B cell (primary cell): ENCODE data around the gene PCDHGC4. TPM values are rescaled to one million over a fixed set of nuclear protein-coding genes. Genes with fewer than 3 reads are reported as not detected.

ENCODE experiments used
- ATAC-seq: fragments of 200-7000 bp; cut with Tn5 transposase; one replicate; pipeline ENCODE4 v1.10.0; 2021; ENCODE audit warnings: low read depth, mild to moderate bottlenecking, moderate number of reproducible peaks, moderate library complexity
- CTCF ChIA-PET: fragments of 350-600 bp; sonication (Branson Sonifier 250); formaldehyde crosslinking; loops from one replicate; lab custom pipeline; 2021; ENCODE audit warnings: antibody characterized with exemption, inconsistent platforms; lab: Charles Lee
- POLR2A ChIA-PET: fragments of 350-600 bp; sonication (Branson Sonifier 250); formaldehyde crosslinking; loops from one replicate; lab custom pipeline; 2021; ENCODE audit warnings: antibody characterized with exemption; lab: Charles Lee
- DNase-seq: peaks from one replicate; pipeline ENCODE4 v3.0.0; 2013
- H2AFZ ChIP-seq: 2 replicates; pipeline ENCODE4 v1.6.1; 2012; ENCODE audit warnings: mild to moderate bottlenecking, low read depth, low read length; ENCODE audit not compliant: insufficient read depth, poor library complexity, severe bottlenecking
- H3K27ac ChIP-seq, 2 donors: 1 replicate in 1 of 2; 2 replicates in 1 of 2; pipeline ENCODE4 v1.5.1; 2012 to 2013; ENCODE audit warnings: low read length in 2 of 2, mild to moderate bottlenecking in 2 of 2, moderate library complexity in 1 of 2
- H3K27me3 ChIP-seq, 4 experiments: fragments of 200-600 bp in 1 of 4; sonication (generic) in 1 of 4; replicated peaks in 1 of 4; 1 replicate in 2 of 4; 2 replicates in 2 of 4; pipeline versions ENCODE4 v1.6.1 to v1.7.0; 2013 to 2016; ENCODE audit warnings: low read length in 3 of 4, mild to moderate bottlenecking in 2 of 4, mixed read lengths in 1 of 4, moderate library complexity in 1 of 4; ENCODE audit not compliant: insufficient read depth in 4 of 4, control insufficient read depth in 3 of 4; ENCODE audit errors: control extremely low read depth in 1 of 4
- H3K36me3 ChIP-seq, 2 experiments: replicated peaks in 1 of 2; 1 replicate in 1 of 2; 2 replicates in 1 of 2; pipeline versions ENCODE4 v1.6.1 to v1.7.1; 2013; ENCODE audit warnings: low read length in 1 of 2; ENCODE audit not compliant: insufficient read depth in 2 of 2, control insufficient read depth in 1 of 2; ENCODE audit errors: control extremely low read depth in 1 of 2, extremely low read depth in 1 of 2
- H3K4me1 ChIP-seq, 2 donors: fragments of 200-600 bp in 1 of 2; sonication (generic) in 1 of 2; 1 replicate in 1 of 2; 2 replicates in 1 of 2; pipeline versions ENCODE4 v1.5.1 to v1.6.1; 2013 to 2017; ENCODE audit warnings: low read length in 2 of 2; ENCODE audit not compliant: control insufficient read depth in 2 of 2, insufficient read depth in 2 of 2
- H3K4me2 ChIP-seq: replicated peaks from 2 replicates; pipeline ENCODE3; 2012; ENCODE audit warnings: mild to moderate bottlenecking, low read depth, low read length; ENCODE audit not compliant: poor library complexity, severe bottlenecking
- H3K4me3 ChIP-seq, 5 experiments: fragments of 200-600 bp in 1 of 5; sonication (generic) in 1 of 5; 1 replicate in 3 of 5; 2 replicates in 2 of 5; pipeline versions ENCODE4 v1.5.1 to v1.7.0; 2011 to 2016; ENCODE audit warnings: low read length in 4 of 5, mild to moderate bottlenecking in 4 of 5, low read depth in 2 of 5, control low read depth in 1 of 5, moderate library complexity in 1 of 5; ENCODE audit not compliant: insufficient read depth in 1 of 5; ENCODE audit errors: control extremely low read depth in 1 of 5, extremely low read depth in 1 of 5
- H3K79me2 ChIP-seq: fragments of 200-600 bp; sonication (generic); one replicate; pipeline ENCODE4 v1.6.0; 2016; ENCODE audit warnings: low read length; ENCODE audit not compliant: control insufficient read depth, insufficient read depth
- H3K9ac ChIP-seq: fragments of 200-600 bp; sonication (generic); 2 replicates; pipeline ENCODE4 v1.6.1; 2017; ENCODE audit warnings: mild to moderate bottlenecking, low read length, moderate library complexity
- H3K9me3 ChIP-seq, 3 donors: one replicate each; pipeline versions ENCODE4 v1.6.1 to v1.7.1; 2013; ENCODE audit warnings: low read length in 2 of 3; ENCODE audit not compliant: control insufficient read depth in 2 of 3, insufficient read depth in 1 of 3; ENCODE audit errors: control extremely low read depth in 1 of 3
- H4K20me1 ChIP-seq: 2 replicates; pipeline ENCODE4 v1.6.0; 2012; ENCODE audit warnings: mild to moderate bottlenecking, low read length; ENCODE audit not compliant: insufficient read depth, control insufficient read depth, poor library complexity, severe bottlenecking
- H3K27ac Mint-ChIP-seq: one replicate; pipeline ENCODE4 v1.8.0; 2021; ENCODE audit warnings: mixed read lengths
- H3K27me3 Mint-ChIP-seq: one replicate; pipeline ENCODE4 v1.8.0; 2021; ENCODE audit warnings: mixed read lengths
- H3K4me1 Mint-ChIP-seq: one replicate; pipeline ENCODE4 v1.8.0; 2021; ENCODE audit warnings: mixed read lengths
- H3K4me3 Mint-ChIP-seq: one replicate; pipeline ENCODE4 v1.8.0; 2021; ENCODE audit warnings: mixed read lengths
- H3K9me3 Mint-ChIP-seq: one replicate; pipeline ENCODE4 v1.8.0; 2022; ENCODE audit warnings: mixed read lengths; ENCODE audit not compliant: insufficient read depth
- EZH2 ChIP-seq: IDR thresholded peaks from 2 replicates; pipeline ENCODE4 v1.6.1; 2012; ENCODE audit warnings: borderline replicate concordance, low read depth, mild to moderate bottlenecking, moderate library complexity, low read length; ENCODE audit not compliant: insufficient read depth, poor library complexity, severe bottlenecking
- WGBS: methylation state at CpG from one replicate; pipeline ENCODE4 v1.1.5; 2013; ENCODE audit warnings: missing lambda C conversion rate; ENCODE audit not compliant: insufficient coverage; 5-methylcytosine and 5-hydroxymethylcytosine counted together
- intact Hi-C: fragments of 100-400 bp; cut with micrococcal nuclease; formaldehyde crosslinking; loops from one replicate; pipeline ENCODE4 v1.10.0; 2022
- polyA plus RNA-seq: library from polyadenylated mRNA; depleted of rRNA; stranded (reverse); fragments of >200 nt; gene quantifications from 2 replicates; pipeline ENCODE4 v1.2.3, GENCODE V29; 2012
- total RNA-seq, 2 donors: library from RNA; stranded (reverse); fragments of 120-200 nt in 1 of 2; gene quantifications; 1 replicate in 1 of 2; 2 replicates in 1 of 2; pipeline versions ENCODE4 v1.2.3 to v1.2.4, GENCODE V29; 2013 to 2022
- TF ChIP-seq, protein P1 (sequence below): fragments of 200-600 bp; IDR thresholded peaks from one replicate; pipeline ENCODE4 v1.8.0; 2022; ENCODE audit warnings: antibody characterized with exemption, mild to moderate bottlenecking

The PCDHGC4 gene
- total and polyA plus RNA-seq, 2 donors (not counting 1 experiment from before 2014, with no cell fraction given), result 0.09 to 0.42 TPM

DNA sequence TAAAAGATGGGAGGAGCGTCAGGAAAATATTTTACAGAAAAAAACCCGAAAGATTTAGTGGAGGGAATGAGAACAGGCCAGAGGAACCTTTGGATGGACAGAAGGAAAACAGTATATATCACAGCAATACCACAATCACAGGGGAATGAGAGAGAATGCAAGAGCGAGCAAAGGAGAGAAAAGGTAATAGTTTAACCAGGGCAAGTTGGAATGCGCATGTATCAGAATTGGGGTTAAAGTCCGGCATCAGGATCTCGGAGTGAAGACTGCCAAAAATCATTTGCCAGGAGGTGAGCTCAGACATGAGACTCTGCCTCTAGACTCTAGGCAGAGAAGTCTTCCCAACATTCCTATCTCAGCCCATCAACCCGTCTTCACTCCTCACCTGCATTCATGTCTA, 40.8 kb downstream of the PCDHGC4 start:
- no peak for TF ChIP-seq EZH2
- TF ChIP-seq, protein P1, sequence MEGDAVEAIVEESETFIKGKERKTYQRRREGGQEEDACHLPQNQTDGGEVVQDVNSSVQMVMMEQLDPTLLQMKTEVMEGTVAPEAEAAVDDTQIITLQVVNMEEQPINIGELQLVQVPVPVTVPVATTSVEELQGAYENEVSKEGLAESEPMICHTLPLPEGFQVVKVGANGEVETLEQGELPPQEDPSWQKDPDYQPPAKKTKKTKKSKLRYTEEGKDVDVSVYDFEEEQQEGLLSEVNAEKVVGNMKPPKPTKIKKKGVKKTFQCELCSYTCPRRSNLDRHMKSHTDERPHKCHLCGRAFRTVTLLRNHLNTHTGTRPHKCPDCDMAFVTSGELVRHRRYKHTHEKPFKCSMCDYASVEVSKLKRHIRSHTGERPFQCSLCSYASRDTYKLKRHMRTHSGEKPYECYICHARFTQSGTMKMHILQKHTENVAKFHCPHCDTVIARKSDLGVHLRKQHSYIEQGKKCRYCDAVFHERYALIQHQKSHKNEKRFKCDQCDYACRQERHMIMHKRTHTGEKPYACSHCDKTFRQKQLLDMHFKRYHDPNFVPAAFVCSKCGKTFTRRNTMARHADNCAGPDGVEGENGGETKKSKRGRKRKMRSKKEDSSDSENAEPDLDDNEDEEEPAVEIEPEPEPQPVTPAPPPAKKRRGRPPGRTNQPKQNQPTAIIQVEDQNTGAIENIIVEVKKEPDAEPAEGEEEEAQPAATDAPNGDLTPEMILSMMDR, result no peak
- Mint-ChIP-seq H3K4me1 (peaks cover 18% of the 10 kb centered on the region), H3K4me3 (no peak overlapping the region), H3K9me3 (no peaks in the 10 kb centered on the region), H3K27me3 (no peaks in the 10 kb centered on the region), H3K27ac (no peak overlapping the region)
- no peak overlapping the region for H3K9ac ChIP-seq
- peaks cover 7% of the 10 kb centered on the region for H4K20me1 ChIP-seq
- H3K27me3 ChIP-seq, result no peaks in the 10 kb centered on the region
- no peak overlapping the region for H3K27ac ChIP-seq
- ChIA-PET POLR2A (no interaction called here), CTCF (interaction anchor here (1.3 to 11.5 kb wide), 12 partner anchors 9 to 113 kb away, joined by 3 to 176 read pairs (median 23); partner anchors contain the start of genes PCDHGA10, PCDHGA12, PCDHGB7 and PCDHGC3)
- WGBS, result 97% methylated on average over 3 of the region's 7 CpGs
- no peak overlapping the region for H3K4me2 ChIP-seq
- no peaks in the 10 kb centered on the region for H3K9me3 ChIP-seq
- no peak for DNase-seq
- no peak overlapping the region for H3K4me3 ChIP-seq
- no peak overlapping the region for H2AFZ ChIP-seq
- peaks cover 14 to 18% of the 10 kb centered on the region in 2 donors for H3K4me1 ChIP-seq
- intact Hi-C loops, result loop anchor here (1.0 to 2.0 kb wide), 2 partner anchors 39 to 113 kb away; partner anchors contain the start of gene PCDHGA10
- ATAC-seq, result no peak
- peaks cover 8 to 85% of the 10 kb centered on the region in 2 experiments for H3K36me3 ChIP-seq
- H3K79me2 ChIP-seq, result no peaks in the 10 kb centered on the region

DNA sequence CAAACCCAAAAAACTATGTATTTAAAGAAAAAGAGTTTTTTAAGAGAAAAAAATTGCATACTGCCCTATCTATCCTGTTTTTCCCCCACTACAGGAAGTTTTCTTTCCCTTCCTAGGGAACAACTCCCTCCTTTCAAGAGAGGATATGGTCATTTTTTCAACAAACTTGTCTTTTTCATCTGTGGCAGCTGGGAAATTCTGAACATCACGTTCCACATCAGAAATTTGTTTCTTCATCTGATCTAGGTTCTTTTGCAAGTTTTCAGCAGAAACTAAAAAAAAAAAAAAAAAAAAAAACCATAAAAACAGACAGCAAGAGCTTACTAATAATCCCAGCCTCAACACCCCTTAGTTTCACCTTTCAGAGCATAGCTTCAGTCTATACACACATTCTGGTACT, 42.6 kb downstream of the PCDHGC4 start:
- no peak overlapping the region for H3K27ac ChIP-seq
- peaks cover 7% of the 10 kb centered on the region for H4K20me1 ChIP-seq
- no peaks in the 10 kb centered on the region for H3K27me3 ChIP-seq
- peaks cover 7 to 83% of the 10 kb centered on the region in 2 experiments for H3K36me3 ChIP-seq
- intact Hi-C loops, result no loop called here
- Mint-ChIP-seq H3K4me1 (peaks cover 14% of the 10 kb centered on the region), H3K9me3 (no peaks in the 10 kb centered on the region), H3K27me3 (no peaks in the 10 kb centered on the region), H3K27ac (no peak overlapping the region), H3K4me3 (no peak overlapping the region)
- H3K9ac ChIP-seq, result no peak overlapping the region
- H3K79me2 ChIP-seq, result no peaks in the 10 kb centered on the region
- WGBS, result 40% methylated on average over 1 of the region's 1 CpG
- H2AFZ ChIP-seq, result no peak overlapping the region
- ChIA-PET CTCF (interaction anchor here (1.4 to 11.5 kb wide), 9 partner anchors 16 to 208 kb away, joined by 4 to 176 read pairs (median 7); partner anchors contain the start of genes PCDHGA11, PCDHGA12 and PCDHGC3), POLR2A (no interaction called here)
- DNase-seq (no peak), ATAC-seq (no peak)
- H3K4me1 ChIP-seq, result peaks cover 11 to 15% of the 10 kb centered on the region in 2 donors
- TF ChIP-seq, protein P1, result no peak
- no peak for TF ChIP-seq EZH2
- no peak overlapping the region for H3K4me2 ChIP-seq
- H3K9me3 ChIP-seq, result no peaks in the 10 kb centered on the region
- H3K4me3 ChIP-seq, result no peak overlapping the region
